GM19239 (cell line): ENCODE measurements around the gene UGGT2.
"Not testable (repeated sequence)": the region's sequence is repeated elsewhere in the genome, so short reads cannot be mapped to it uniquely, and the experiment has no call there.

ENCODE experiments used
- DNase-seq: peaks from one replicate; pipeline ENCODE4 v3.0.0; 2011; ENCODE audit warnings: low spot score; ENCODE audit not compliant: insufficient read length
- FAIRE-seq: peaks from 2 replicates; lab custom pipeline; 2011; peaks lifted over from hg19 to GRCh38; lab: Jason Lieb, UNC

The UGGT2 gene

DNA sequence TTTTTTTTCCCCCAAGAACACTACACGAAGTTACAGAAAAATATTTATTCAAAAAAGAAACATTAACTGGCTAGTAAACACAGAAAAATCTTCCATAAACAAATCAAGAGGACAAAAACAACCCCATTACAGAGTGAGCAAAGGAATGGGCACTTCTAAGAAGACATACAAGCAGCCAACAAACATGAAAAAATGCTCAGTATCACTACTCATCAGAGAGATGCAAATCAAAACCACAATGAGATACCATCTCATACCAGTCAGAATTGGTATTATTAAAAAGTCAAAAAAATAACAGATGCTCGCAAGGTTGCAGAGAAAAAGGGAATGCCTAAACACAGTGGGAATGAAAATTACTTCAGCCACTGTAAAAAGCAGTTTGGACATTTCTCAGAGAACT, 131.7 kb downstream of the UGGT2 start:
- DNase-seq (no peak), FAIRE-seq (no peak)

DNA sequence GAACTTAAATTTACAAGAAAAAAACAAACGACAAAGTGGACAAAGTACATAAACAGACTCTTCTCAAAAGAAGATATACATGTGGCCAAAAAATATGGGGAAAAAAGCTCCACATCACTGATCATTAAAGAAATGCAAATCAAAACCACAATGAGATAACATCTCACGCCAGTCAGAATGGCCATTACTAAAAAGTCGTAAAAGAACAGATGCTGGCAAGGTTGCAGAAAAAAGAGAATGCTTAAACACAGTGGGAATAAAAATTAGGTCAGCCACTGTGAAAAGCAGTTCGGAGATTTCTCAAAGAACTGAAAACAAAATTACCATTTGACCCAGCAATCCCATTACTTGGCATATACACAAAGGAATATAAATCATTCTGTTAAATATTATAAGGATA, 132.7 kb downstream of the UGGT2 start:
- no peak for DNase-seq
- FAIRE-seq, result no peak

DNA sequence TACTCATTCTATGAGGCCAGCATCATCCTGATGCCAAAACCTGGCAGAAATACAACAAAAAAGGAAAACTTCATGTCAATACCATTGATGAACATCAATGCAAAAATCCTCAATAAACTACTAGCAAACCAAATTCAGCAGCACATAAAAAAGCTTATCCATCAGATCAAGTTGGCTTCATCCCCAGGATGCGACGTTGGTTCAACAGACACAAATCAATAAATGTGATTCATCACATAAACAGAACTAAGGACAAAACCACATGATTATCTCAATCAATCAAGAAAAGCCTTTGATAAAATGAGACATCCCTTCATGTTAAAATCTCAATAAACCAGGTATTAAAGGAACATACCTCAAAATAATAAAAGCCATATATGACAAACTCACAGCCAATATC, 134.3 kb downstream of the UGGT2 start:
- no peak for FAIRE-seq
- no peak for DNase-seq

DNA sequence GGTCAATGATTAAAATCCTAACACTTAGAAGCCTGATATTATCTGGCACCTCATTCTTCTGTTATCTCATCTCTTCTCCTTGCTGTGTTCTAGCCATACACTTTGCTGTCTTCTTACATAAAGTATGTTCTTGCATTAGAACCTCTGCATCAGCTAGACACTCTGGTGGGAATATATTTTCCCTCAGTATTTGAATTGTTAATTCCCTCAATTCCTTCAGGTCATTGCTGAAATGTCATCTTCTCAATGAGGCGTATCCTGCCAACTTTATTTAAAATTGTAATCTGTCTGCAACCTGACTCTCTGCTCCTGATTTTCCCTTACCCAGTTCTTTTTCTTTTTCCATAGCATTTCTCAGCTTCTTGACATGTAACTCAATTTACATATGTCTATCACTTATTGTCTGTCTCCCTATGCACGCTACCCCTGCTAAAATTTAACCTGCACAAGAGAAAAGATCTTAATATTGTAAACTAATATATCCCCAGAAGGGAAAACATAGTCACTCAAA, 138.2 kb downstream of the UGGT2 start:
- FAIRE-seq (no peak), DNase-seq (no peak)

DNA sequence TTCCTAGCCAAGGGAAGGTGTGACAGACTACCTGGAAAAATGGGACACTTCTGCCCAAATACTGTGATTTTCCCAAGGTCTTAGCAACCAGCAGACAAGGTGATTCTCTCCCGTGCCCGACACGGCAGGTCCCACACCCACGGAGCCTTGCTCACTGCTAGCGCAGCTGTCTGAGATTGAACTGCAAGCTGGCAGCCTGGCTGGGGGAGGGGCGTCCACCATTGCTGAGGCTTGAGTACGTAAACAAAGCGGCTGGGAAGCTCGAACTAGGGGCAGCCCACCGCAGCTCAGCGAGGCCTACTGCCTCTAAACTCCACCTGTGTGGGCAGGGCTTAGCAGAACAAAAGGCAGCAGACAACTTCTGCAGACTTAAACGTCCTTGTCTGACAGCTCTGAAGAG, 146.2 kb downstream of the UGGT2 start:
- no peak for DNase-seq
- FAIRE-seq, result no peak

DNA sequence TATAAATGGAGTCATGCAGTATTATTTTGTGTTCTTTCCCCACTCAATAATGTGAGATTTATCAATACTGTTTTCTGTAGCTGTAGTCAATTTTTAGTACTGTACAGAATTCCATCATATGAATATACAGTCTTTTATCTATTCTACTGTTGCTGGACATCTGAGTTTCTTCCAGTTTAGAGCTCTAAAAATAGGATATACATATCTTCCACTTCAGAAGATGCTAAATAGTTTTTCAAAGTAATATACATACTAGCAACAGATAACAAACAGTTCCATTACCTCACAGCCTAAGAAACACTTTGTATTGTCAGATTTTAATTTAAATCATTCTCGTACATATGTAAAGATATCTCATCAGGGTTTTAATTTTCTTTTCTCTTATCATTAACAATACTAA, 149.6 kb downstream of the UGGT2 start:
- FAIRE-seq, result no peak
- no peak for DNase-seq

DNA sequence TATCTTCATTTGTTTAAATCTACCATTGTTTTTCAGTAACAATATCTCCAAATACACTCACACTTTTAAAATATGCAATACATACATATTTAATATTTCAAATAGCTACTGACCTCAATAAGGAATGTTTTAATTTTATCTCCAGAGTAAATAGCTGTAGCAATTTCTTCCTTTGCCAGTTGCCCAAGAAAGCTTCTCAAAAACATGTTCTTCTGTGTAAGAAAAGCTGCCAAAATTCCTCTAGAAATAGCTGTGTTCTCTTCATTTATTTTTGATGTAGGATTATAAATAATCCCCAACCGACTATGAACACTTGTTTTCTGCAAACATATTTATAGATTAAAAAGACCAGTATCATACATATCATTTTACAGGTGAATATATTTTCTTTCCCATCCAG, 150.5 kb downstream of the UGGT2 start:
- no peak for FAIRE-seq
- no peak for DNase-seq

DNA sequence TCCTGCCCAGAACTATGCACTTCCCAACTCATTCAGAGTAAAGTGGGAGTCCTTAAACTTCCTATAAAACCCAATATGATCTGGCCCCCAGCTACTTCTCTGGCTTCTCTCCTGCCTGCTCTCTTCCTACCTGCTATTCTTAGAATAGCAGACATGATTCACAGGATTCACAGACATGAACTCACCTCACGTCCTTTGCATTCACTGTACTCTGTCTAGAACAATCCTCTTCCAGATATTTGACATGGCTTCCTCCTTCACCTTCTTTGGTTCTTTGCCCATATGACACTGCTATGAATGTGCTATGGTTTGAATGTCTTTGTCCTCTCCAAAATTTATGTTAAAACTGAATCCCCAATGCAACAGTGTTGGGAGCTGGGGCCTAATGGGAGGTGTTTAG, 154.9 kb downstream of the UGGT2 start:
- FAIRE-seq (no peak), DNase-seq (no peak)

DNA sequence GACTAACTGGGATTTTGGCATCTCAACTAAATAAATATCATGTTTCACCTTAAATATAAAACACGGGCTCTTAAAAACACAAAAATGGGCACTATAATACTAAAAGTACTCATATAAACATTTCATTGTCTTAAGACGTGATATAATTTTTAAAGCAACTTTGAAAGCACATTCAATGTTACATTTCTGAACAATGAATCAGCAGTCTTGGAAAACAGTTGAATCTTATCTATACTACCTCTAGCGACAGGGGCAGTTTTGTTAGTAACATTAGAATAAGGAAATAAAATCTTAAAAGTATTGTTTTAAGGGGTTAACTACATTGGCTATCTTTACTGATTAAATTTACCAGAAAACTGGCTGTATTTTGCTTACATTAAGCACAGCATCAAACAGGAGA, 156.9 kb downstream of the UGGT2 start:
- no peak for FAIRE-seq

DNA sequence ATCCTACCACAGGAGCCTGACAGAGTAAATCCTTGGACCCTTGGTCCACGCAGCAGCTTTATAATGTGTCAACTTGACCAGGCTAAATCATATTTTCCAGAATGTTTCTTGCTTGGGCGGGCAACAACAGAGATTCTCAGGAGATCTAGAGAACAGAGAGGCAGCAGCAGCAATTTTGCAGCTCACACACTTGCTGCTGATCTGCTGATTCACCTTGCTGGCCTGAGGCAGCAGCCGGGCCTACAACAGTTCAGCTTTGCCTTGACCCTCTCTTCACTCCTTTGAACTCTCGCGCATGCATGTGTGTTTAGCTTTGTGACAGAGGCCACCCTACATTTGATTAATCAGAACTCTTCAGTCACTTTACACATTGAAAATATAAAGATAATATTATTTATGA, 159.3 kb downstream of the UGGT2 start:
- DNase-seq, result no peak
- no peak for FAIRE-seq

More for the DNA sequence above, 156.9 kb downstream of the UGGT2 start:
- no peak for DNase-seq

DNA sequence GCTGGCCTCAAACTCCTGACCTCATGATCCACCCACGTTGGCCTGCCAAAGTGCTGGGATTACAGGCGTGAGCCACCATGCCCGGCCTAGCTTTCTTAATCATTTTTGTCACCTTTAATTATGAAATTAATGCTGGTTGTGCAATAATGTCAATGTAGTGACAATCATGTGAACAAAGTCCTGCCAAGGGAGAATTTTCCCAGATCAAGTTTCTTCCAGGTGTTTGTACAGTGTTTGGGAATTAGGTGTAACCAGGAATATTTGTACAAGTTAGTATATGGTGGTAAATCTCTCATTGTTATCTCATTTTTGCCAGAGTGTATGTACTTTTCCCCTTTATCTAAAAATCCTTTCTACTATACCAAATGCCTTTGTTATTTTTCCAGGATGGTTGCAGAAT, 171.1 kb downstream of the UGGT2 start:
- DNase-seq (no peak), FAIRE-seq (no peak)

DNA sequence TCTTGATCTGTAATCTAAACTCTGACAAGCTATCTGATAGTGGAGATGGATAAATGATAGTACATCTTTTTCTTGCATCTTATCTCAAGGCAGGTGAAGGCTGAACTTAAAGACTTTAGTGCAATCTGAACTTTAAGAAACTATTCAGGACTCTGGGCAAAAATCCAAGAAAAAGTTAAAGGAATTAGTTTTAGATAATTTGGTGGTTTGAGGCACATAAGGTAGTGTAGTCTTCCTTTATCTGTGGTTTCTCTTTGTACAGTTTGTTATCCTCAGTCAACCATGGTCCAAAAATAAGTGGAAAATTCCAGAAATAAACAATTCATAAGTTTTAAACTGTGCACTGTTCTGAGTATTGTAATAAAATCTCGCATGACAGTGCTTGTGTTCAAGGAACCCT, 172.9 kb downstream of the UGGT2 start:
- FAIRE-seq (no peak), DNase-seq (no peak)

DNA sequence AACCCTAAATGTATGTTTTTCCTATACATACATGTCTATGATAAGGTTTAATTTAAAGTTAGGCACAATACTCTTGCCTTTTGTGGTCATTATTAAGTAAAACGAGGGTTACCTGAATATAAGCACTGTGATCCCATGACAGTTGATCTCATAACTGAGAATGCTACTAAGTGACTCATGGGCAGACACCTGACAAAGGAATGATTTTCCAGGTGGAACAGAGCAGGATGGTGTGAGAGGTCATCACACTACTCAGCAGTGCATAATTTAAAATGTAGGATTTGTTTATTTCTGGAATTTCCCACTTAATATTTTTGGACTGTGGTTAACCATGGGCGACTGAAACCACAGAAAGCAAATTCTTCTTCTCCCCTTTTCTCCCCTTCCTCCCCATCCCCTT, 178.9 kb downstream of the UGGT2 start:
- no peak for DNase-seq
- FAIRE-seq, result no peak

DNA sequence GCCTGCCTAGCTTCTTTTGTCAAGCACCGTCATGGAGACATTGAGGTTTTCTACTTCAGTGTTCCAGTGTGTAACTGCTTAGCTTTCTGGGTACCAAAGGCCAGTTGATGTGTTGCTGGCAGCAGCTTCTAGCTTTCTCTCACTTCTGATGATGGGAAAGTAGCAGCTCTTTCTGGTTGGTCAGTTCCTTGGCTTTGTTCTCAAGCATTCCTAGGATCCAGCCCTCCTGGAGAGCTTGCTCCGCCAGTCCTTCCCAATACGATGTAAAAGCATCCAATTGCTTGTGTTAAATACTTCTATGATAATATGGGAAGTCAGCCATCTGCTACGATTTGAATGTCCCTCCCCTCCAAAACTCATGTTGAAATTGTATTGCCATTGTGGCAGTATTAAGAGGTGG, 182.8 kb downstream of the UGGT2 start:
- FAIRE-seq (no peak), DNase-seq (no peak)

DNA sequence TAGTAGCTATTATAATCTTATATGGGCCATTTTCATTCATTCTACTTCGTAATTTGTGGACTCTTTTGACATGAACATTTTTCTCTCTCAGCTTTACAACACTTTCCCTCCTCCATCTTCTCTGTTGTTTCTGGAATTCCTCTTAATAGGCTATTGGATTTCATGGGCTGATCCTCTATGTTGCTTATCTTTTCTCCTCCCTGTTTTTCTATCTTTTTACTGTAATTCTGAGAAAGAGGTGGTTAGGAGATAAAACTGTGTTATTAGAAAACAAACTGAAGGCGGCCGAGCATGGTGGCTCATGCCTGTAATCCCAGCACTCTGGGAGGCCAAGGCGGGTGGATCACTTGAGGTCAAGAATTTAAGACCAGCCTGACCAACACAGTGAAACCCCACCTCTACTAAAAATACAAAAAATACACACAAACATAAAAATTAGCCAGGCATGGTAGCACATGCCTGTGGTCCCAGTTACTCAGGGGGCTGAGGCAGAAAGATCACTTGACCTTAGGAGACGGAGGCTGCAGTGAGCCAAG, 188.1 kb downstream of the UGGT2 start:
- FAIRE-seq (no peak), DNase-seq (no peak)

DNA sequence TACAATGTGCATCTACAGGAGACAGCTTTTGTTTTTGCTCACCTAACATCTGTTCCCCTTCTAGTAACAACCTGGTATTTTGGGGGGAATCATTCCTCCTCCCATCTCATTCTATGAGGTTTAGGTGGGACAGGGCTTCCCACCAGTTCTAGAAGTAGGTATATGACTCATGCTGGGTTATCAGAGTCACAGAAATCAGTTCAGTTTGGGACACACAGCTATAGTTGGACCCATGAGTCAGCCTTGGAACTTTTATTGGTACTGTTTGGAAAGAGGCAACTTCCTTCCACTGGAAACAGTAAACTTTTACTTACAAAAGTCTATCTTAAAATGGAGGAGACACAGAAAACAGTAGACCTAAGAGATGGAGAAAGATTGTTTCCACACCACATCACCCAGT, 190.8 kb downstream of the UGGT2 start:
- DNase-seq (no peak), FAIRE-seq (no peak)

DNA sequence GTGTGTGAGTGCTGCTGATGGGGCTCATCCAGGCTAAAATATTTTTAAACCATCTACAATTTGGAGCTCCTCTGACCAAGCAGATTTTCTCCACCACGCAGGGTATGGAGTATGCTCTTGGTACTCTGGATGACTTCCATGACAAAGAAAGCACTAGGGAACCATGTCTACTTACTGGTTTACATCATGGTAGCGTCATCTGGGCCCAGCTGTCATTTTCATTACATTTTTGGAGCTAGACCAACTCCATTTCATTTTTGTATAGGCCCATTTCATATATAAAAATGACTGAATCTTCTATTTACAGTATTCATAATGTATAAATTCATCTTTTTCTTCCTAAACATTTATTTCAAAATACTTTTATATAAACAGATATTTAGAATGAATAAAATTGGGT, 191.9 kb downstream of the UGGT2 start:
- FAIRE-seq (no peak), DNase-seq (no peak)

DNA sequence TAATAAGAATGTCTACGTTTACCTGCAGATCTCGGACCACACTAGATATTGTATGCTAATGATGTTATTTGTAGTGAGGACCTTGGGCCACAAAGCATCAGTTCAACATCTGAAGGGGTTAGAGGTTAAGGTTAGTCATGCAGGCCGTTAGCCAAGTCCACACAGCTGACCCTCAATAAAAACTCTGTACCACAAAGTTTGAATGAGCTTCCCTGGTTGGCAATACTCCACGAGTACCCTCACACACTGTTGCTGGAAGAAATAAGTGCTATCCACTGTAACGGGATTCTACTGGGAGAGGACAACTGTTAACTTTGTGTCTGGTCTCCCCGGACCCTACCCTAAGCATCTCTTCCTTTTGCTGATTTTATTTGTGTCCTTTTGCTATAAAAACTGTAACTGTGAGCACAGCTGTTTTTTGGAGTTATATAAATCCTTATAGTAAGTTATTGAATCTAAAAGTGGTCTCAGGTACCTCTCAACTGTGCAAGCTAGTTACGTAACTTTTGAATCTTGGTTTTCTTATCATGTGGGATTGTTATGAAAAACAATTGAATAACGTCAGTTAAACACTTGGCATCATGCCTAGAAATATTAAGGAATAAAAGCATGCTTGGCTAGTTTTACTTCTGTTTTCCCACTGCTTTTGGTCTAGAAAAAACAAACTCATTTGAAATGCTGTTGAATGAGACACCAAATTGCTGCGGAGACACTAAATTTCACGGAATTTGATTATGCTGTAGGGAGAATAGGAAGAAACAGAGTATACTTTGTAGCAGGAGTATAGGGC, 194.7 kb downstream of the UGGT2 start:
- no peak for FAIRE-seq
- no peak for DNase-seq

DNA sequence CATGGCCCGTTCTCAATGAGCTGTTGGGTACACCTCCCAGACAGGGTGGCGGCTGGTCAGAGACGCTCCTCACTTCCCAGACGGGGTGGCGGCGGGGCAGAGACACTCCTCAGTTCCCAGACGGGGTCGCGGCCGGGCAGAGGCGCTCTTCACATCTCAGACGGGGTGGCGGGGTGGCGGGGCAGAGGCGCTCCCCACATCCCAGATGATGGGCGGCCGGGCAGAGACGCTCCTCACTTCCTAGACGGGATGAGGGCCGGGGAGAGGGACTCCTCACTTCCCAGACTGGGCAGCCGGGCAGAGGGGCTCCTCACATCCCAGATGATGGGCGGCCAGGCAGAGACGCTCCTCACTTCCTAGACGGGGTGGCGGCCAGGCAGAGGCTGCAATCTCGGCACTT, 207.5 kb downstream of the UGGT2 start:
- not testable (repeated sequence) for FAIRE-seq

DNA sequence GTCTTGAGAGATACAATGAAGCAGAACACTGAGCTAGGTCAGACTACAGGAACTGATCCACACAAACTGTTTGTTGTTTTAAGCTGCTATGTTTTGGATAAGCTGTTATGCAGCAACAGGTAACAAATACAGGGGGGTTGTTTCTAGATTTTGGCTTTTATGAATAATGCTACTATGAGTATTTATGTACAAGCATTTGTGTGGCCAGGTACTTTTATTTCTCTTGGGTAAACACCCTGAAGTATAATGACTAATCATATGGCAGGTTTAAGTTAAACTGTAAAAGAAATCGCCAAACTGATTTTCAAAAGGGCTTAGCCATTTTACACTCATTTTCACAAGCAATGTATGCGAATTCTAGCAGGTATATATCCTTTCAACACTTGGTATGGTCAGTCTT, 210.3 kb downstream of the UGGT2 start:
- FAIRE-seq (no peak), DNase-seq (no peak)

More for the DNA sequence above, 207.5 kb downstream of the UGGT2 start:
- not testable (repeated sequence) for DNase-seq

DNA sequence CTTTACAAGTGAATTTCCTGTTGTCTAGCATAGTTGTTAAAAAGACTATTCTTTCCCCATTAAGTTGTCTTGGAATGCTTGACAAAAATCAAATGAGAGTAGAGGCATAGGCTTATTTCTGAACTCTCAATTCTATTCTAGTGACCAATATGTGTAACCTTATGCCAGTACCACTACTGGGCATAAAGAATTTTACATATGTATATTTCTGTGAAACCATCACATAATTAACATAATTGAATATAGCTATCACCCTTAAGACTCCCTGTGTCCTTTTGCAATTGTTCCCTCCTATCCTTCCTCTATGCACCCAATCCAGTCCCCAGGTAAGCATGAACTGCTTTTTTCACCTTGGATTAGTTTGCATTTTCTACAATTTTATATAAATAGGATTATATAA, 211.3 kb downstream of the UGGT2 start:
- no peak for DNase-seq
- FAIRE-seq, result no peak
